ENCODE measurements around the gene ASMTL. TPM values are rescaled to one million over a fixed set of nuclear protein-coding genes. Genes with fewer than 3 reads are reported as not detected.

Gene ASMTL
- total RNA-seq, 2 donors from 2014 or later: 30.8 to 43.5 TPM

- ATAC-seq (ENCODE audit: insufficient number of reproducible peaks, low FRiP score, low read depth): no peak
- H3K27ac ChIP-seq: no peak overlapping the region
- no peaks in the 10 kb centered on the region for H3K9me3 ChIP-seq
- peaks cover 17 to 21% of the 10 kb centered on the region in 2 donors for H3K4me1 ChIP-seq (ENCODE audit: control insufficient read depth in 1 of 2, low read depth in 2 of 2)
- no peaks in the 10 kb centered on the region for H3K27me3 ChIP-seq (replicated peaks; ENCODE audit: insufficient read depth)
- peaks cover 56% of the 10 kb centered on the region for H3K36me3 ChIP-seq
- no peak overlapping the region for H3K4me3 ChIP-seq
- TF ChIP-seq, protein P1, sequence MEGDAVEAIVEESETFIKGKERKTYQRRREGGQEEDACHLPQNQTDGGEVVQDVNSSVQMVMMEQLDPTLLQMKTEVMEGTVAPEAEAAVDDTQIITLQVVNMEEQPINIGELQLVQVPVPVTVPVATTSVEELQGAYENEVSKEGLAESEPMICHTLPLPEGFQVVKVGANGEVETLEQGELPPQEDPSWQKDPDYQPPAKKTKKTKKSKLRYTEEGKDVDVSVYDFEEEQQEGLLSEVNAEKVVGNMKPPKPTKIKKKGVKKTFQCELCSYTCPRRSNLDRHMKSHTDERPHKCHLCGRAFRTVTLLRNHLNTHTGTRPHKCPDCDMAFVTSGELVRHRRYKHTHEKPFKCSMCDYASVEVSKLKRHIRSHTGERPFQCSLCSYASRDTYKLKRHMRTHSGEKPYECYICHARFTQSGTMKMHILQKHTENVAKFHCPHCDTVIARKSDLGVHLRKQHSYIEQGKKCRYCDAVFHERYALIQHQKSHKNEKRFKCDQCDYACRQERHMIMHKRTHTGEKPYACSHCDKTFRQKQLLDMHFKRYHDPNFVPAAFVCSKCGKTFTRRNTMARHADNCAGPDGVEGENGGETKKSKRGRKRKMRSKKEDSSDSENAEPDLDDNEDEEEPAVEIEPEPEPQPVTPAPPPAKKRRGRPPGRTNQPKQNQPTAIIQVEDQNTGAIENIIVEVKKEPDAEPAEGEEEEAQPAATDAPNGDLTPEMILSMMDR (IDR thresholded peaks at IDR 0.05): no peak
- DNase-seq (ENCODE audit: low spot score): no peak
These were observed 65.5 kb downstream of the ASMTL start for GRCh38 chrX:1387141-1387776.

- Histone ChIP-seq H3K9me3 (no peaks in the 10 kb centered on the region), H3K4me1 (ENCODE audit: control insufficient read depth in 1 of 2, low read depth in 2 of 2) (peaks cover 17 to 21% of the 10 kb centered on the region in 2 donors), H3K27ac (no peak overlapping the region), H3K27me3 (replicated peaks; ENCODE audit: insufficient read depth) (no peaks in the 10 kb centered on the region), H3K4me3 (no peak overlapping the region), H3K36me3 (peaks cover 56% of the 10 kb centered on the region)
- DNase-seq (ENCODE audit: low spot score): no peak
- TF ChIP-seq, protein P1 (IDR thresholded peaks at IDR 0.05): no peak
- no peak for ATAC-seq (ENCODE audit: insufficient number of reproducible peaks, low FRiP score, low read depth)
These were observed 66.2 kb downstream of the ASMTL start for GRCh38 chrX:1386338-1387127.

DNA sequence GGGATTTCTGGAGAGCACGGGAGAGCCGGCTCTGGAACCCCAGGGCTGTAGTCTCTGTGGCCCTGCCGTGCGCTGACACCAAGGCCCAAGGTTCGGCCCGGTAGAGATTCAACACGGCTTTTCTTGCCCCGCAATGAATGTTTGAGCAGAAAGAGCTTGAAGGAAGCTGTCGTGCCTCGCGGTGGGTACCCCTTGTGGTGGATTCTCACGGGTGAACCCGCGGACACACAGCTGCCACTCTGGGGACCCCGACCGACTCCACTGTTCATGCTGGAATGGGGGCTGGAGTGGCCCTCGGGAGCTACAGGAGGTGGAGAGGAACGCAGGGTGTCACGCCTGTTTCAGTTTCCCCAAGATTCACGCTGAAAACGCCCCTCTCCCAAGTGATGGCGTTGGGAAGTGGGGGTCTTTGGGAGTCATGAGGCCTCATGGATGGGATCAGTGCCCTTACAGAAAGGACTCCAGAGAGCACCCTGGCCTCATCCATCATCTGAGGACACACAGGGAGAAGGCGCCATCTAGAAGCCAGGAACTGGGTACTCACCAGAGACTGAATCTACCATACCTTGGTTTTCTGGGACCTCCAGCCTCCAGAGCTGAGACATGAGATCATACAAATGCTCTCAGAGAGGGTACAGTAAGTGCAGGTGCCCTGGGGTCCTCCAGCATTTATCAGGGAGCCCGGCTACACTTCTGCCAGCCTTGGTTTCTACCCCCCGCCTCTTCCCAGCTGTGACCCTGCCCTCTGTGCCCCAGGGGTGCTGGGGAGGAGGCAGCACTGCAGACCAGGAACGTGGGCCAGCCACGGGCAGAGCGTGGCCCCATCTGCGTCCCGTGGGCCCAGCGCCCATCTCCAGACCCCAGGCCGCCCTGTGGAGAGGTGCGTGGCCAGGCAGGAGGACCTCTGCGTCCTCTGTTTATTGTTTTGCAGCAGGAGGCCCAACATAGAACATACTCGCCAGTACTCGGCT, 67.2 kb downstream of the ASMTL start:
- Histone ChIP-seq H3K9me3 (no peaks in the 10 kb centered on the region), H3K4me3 (no peak overlapping the region), H3K4me1 (ENCODE audit: control insufficient read depth in 1 of 2, low read depth in 2 of 2) (peaks cover 10 to 13% of the 10 kb centered on the region in 2 donors), H3K27me3 (replicated peaks; ENCODE audit: insufficient read depth) (no peaks in the 10 kb centered on the region), H3K36me3 (peaks cover 56% of the 10 kb centered on the region), H3K27ac (no peak overlapping the region)
- TF ChIP-seq, protein P1 (IDR thresholded peaks at IDR 0.05): no peak
- ATAC-seq (ENCODE audit: insufficient number of reproducible peaks, low FRiP score, low read depth): no peak
- DNase-seq (ENCODE audit: low spot score): no peak

- H3K4me1 ChIP-seq (ENCODE audit: control insufficient read depth in 1 of 2, low read depth in 2 of 2): peaks cover 2 to 5% of the 10 kb centered on the region in 2 donors
- TF ChIP-seq, protein P1 (IDR thresholded peaks at IDR 0.05): no peak
- no peaks in the 10 kb centered on the region for H3K9me3 ChIP-seq
- DNase-seq (ENCODE audit: low spot score) (no peak), ATAC-seq (ENCODE audit: insufficient number of reproducible peaks, low FRiP score, low read depth) (no peak)
- no peak overlapping the region for H3K4me3 ChIP-seq
- peaks cover 50% of the 10 kb centered on the region for H3K36me3 ChIP-seq
- no peaks in the 10 kb centered on the region for H3K27me3 ChIP-seq (replicated peaks; ENCODE audit: insufficient read depth)
- no peak overlapping the region for H3K27ac ChIP-seq
These were observed 68.0 kb downstream of the ASMTL start for GRCh38 chrX:1384658-1385252.

Measured in thoracic aorta (tissue), 2 donors.